ENCODE data around the gene ITPR1.

- TF ChIP-seq CTCF (conservative IDR thresholded peaks at IDR 0.05; ENCODE audit: low read depth in 2 of 2) = no peak
- TF ChIP-seq EZH2 (IDR thresholded peaks at IDR 0.05; ENCODE audit: low read depth, unreplicated experiment) = no peak
- TF ChIP-seq EZH2phosphoT487 (IDR thresholded peaks at IDR 0.05; ENCODE audit: unreplicated experiment) = no peak
- no peak for TF ChIP-seq POLR2AphosphoS5 (IDR thresholded peaks at IDR 0.05; ENCODE audit: low read depth)
- TF ChIP-seq ZNF114 (CRISPR knock-in tag; IDR thresholded peaks at IDR 0.05) = no peak
- no peak for TF ChIP-seq JUNB (IDR thresholded peaks at IDR 0.05; ENCODE audit: unreplicated experiment)
- TF ChIP-seq REST (IDR thresholded peaks at IDR 0.05; ENCODE audit: unreplicated experiment) = no peak
- TF ChIP-seq ETS1 (IDR thresholded peaks at IDR 0.05) = no peak
Observed at GRCh38 chr3:4814904-4815574, 321.9 kb downstream of the ITPR1 start.

All from GM23338 (cell line).